H1 (cell line): ENCODE data around the gene CDKL4. TPM values are rescaled to one million over a fixed set of nuclear protein-coding genes. Genes with fewer than 3 reads are reported as not detected.

Experiments
- CTCF ChIA-PET: fragments of 300-600 bp; sonication (Branson Sonifier 250); formaldehyde crosslinking; loops from one replicate; lab custom pipeline; 2021; ENCODE audit not compliant: partially characterized antibody; lab: Charles Lee
- POLR2A ChIA-PET: fragments of 300-600 bp; sonication (Branson Sonifier 250); formaldehyde crosslinking; loops from one replicate; lab custom pipeline; 2021; ENCODE audit warnings: inconsistent platforms; ENCODE audit not compliant: partially characterized antibody; lab: Charles Lee
- DNase-seq, 2 experiments: peaks; one replicate each; pipeline versions ENCODE4 v3.0.0 to v3.0.0-alpha.2; 2010 to 2022; ENCODE audit warnings: low spot score in 2 of 2, low read depth in 1 of 2, mixed read lengths in 1 of 2
- FAIRE-seq: peaks from 2 replicates; lab custom pipeline; 2011; peaks lifted over from hg19 to GRCh38; lab: Jason Lieb, UNC
- H2AFZ ChIP-seq: 2 replicates; pipeline ENCODE4 v1.8.1; 2012; ENCODE audit warnings: low read length, inconsistent platforms
- H2AK5ac ChIP-seq: 2 replicates; pipeline ENCODE4 v1.6.1; 2013; ENCODE audit warnings: low read depth, low read length
- H2BK120ac ChIP-seq: replicated peaks from 2 replicates; pipeline ENCODE3; 2013; ENCODE audit warnings: low read depth, low read length, inconsistent platforms
- H2BK12ac ChIP-seq: 2 replicates; pipeline ENCODE4 v1.6.1; 2013; ENCODE audit warnings: low read depth, low read length
- H2BK15ac ChIP-seq: 2 replicates; pipeline ENCODE4 v1.6.1; 2013; ENCODE audit warnings: low read length
- H2BK20ac ChIP-seq: 2 replicates; pipeline ENCODE4 v1.6.1; 2013; ENCODE audit warnings: low read length
- H2BK5ac ChIP-seq: 2 replicates; pipeline ENCODE4 v1.6.1; 2013; ENCODE audit warnings: low read depth, low read length
- H3K14ac ChIP-seq: 2 replicates; pipeline ENCODE4 v1.6.1; 2013; ENCODE audit warnings: inconsistent platforms; ENCODE audit not compliant: insufficient read length
- H3K18ac ChIP-seq: 2 replicates; pipeline ENCODE4 v1.6.1; 2013; ENCODE audit warnings: low read length; ENCODE audit errors: extremely low read depth
- H3K23ac ChIP-seq: 2 replicates; pipeline ENCODE4 v1.6.1; 2013; ENCODE audit warnings: inconsistent platforms; ENCODE audit not compliant: insufficient read length
- H3K23me2 ChIP-seq: 2 replicates; pipeline ENCODE4 v1.6.1; 2013; ENCODE audit warnings: low read depth, low read length
- H3K27ac ChIP-seq: 2 replicates; pipeline ENCODE4 v1.6.1; 2011; ENCODE audit warnings: low read depth, low read length, inconsistent platforms
- H3K27me3 ChIP-seq, 4 experiments: replicated peaks in 1 of 4; 1 replicate in 1 of 4; 2 replicates in 3 of 4; pipeline versions ENCODE4 v1.6.1 to v1.8.1; 2011 to 2013; ENCODE audit warnings: low read length in 3 of 4, mild to moderate bottlenecking in 3 of 4, inconsistent platforms in 2 of 4, mixed read lengths in 2 of 4, moderate library complexity in 1 of 4; ENCODE audit not compliant: control insufficient read depth in 3 of 4, insufficient read depth in 3 of 4; ENCODE audit errors: extremely low read depth in 1 of 4
- H3K36me3 ChIP-seq, 4 experiments: 2 replicates each; pipeline versions ENCODE4 v1.6.1 to v1.8.1; 2011 to 2013; ENCODE audit warnings: mild to moderate bottlenecking in 4 of 4, low read length in 3 of 4, moderate library complexity in 2 of 4, control low read depth in 1 of 4, inconsistent platforms in 1 of 4; ENCODE audit not compliant: insufficient read depth in 4 of 4, control insufficient read depth in 2 of 4
- H3K4ac ChIP-seq: replicated peaks from 2 replicates; pipeline ENCODE3; 2013; ENCODE audit warnings: low read length, low read depth, mixed read lengths, inconsistent platforms; ENCODE audit not compliant: insufficient read length
- H3K4me1 ChIP-seq, 4 experiments: replicated peaks in 1 of 4; 1 replicate in 1 of 4; 2 replicates in 3 of 4; pipeline versions ENCODE4 v1.6.1 to v1.8.1; 2011 to 2013; ENCODE audit warnings: low read length in 3 of 4, inconsistent platforms in 2 of 4, mixed read lengths in 1 of 4; ENCODE audit not compliant: insufficient read depth in 4 of 4, control insufficient read depth in 3 of 4
- H3K4me2 ChIP-seq, 2 experiments: 2 replicates each; pipeline versions ENCODE4 v1.6.1 to v1.8.1; 2011 to 2013; ENCODE audit warnings: low read depth in 2 of 2, low read length in 2 of 2, control low read depth in 1 of 2, inconsistent platforms in 1 of 2, mild to moderate bottlenecking in 1 of 2; ENCODE audit not compliant: insufficient read depth in 1 of 2
- H3K4me3 ChIP-seq, 4 experiments: fragments of 200-600, 300-600 bp in 1 of 4; sonication (generic), shearing (Covaris generic), sonication (Bioruptor Twin) in 1 of 4; 2 replicates each; pipeline versions ENCODE4 v1.5.1 to v1.8.1; 2011 to 2016; ENCODE audit warnings: low read length in 4 of 4, low read depth in 3 of 4, control low read depth in 2 of 4, inconsistent platforms in 2 of 4, mild to moderate bottlenecking in 2 of 4, mixed read lengths in 1 of 4, moderate library complexity in 1 of 4; ENCODE audit not compliant: insufficient read depth in 2 of 4; ENCODE audit errors: extremely low read depth in 1 of 4
- H3K56ac ChIP-seq: replicated peaks from 2 replicates; pipeline ENCODE3; 2013; ENCODE audit warnings: low read depth, mild to moderate bottlenecking, mixed read lengths, low read length, inconsistent platforms; ENCODE audit not compliant: insufficient read length
- H3K79me1 ChIP-seq: 2 replicates; pipeline ENCODE4 v1.6.1; 2013; ENCODE audit warnings: low read depth, low read length, control low read depth
- H3K79me2 ChIP-seq, 2 experiments: 2 replicates each; pipeline versions ENCODE4 v1.6.1 to v1.8.1; 2012 to 2013; ENCODE audit warnings: low read length in 2 of 2, mild to moderate bottlenecking in 2 of 2, inconsistent platforms in 1 of 2; ENCODE audit not compliant: insufficient read depth in 2 of 2, control insufficient read depth in 1 of 2
- H3K9ac ChIP-seq, 4 experiments: replicated peaks in 1 of 4; 1 replicate in 1 of 4; 2 replicates in 3 of 4; pipeline versions ENCODE4 v1.6.1 to v1.8.1; 2011 to 2013; ENCODE audit warnings: low read depth in 3 of 4, low read length in 3 of 4, control low read depth in 2 of 4, mild to moderate bottlenecking in 2 of 4, moderate library complexity in 2 of 4, inconsistent platforms in 1 of 4; ENCODE audit errors: extremely low read depth in 1 of 4
- H3K9me3 ChIP-seq, 2 experiments: 2 replicates each; pipeline versions ENCODE4 v1.6.1 to v1.8.1; 2012 to 2013; ENCODE audit warnings: mild to moderate bottlenecking in 2 of 2, moderate library complexity in 2 of 2, control low read depth in 1 of 2, inconsistent platforms in 1 of 2, low read depth in 1 of 2, low read length in 1 of 2, mixed read lengths in 1 of 2; ENCODE audit not compliant: insufficient read depth in 2 of 2
- H4K20me1 ChIP-seq, 2 experiments: replicated peaks in 1 of 2; 2 replicates each; pipeline versions ENCODE3 to v1.8.1; 2011 to 2013; ENCODE audit warnings: inconsistent platforms in 2 of 2, low read length in 2 of 2, mild to moderate bottlenecking in 1 of 2; ENCODE audit not compliant: insufficient read depth in 2 of 2, control insufficient read depth in 1 of 2
- H4K5ac ChIP-seq: 2 replicates; pipeline ENCODE4 v1.6.1; 2013; ENCODE audit warnings: low read length, low read depth, mixed read lengths, inconsistent platforms; ENCODE audit not compliant: insufficient read length
- H4K8ac ChIP-seq: 2 replicates; pipeline ENCODE4 v1.8.0; 2013; ENCODE audit warnings: mild to moderate bottlenecking, moderate library complexity, low read length, inconsistent platforms; ENCODE audit not compliant: insufficient read depth; ENCODE audit errors: extremely low read depth
- H4K91ac ChIP-seq: replicated peaks from 2 replicates; pipeline ENCODE3; 2013; ENCODE audit warnings: low read length, mixed read lengths, inconsistent platforms; ENCODE audit not compliant: insufficient read length
- CEBPB ChIP-seq: IDR thresholded peaks from 2 replicates; pipeline ENCODE4 v1.6.1; 2012; ENCODE audit warnings: low read depth, low read length
- SIRT6 ChIP-seq: IDR thresholded peaks from one replicate; pipeline ENCODE4 v1.7.1; 2012; ENCODE audit warnings: low read length, inconsistent platforms
- WGBS, 2 experiments: shearing (Covaris generic) in 1 of 2; methylation state at CpG; one replicate each; pipeline versions ENCODE4 v1.1.6 to v1.1.7; 2013 to 2015; ENCODE audit warnings: low lambda C conversion rate in 2 of 2, mixed read lengths in 2 of 2, inconsistent platforms in 1 of 2, low coverage in 1 of 2, missing lambda C conversion rate in 1 of 2; ENCODE audit not compliant: insufficient replicate concordance in 2 of 2, insufficient coverage in 1 of 2, insufficient read length in 1 of 2; ENCODE audit errors: extremely low coverage in 1 of 2, missing lambda C conversion rate in 1 of 2; 5-methylcytosine and 5-hydroxymethylcytosine counted together
- polyA plus RNA-seq, 7 experiments: library from polyadenylated mRNA; depleted of rRNA in 3 of 7; stranded (reverse) in 5 of 7; unstranded in 2 of 7; fragments of >200 nt in 5 of 7; fragments of 200-250 nt in 2 of 7; gene quantifications; 1 replicate in 5 of 7; 2 replicates in 1 of 7; 4 replicates in 1 of 7; pipeline versions ENCODE4 v1.2.1 to v1.2.3, GENCODE V29; 2011 to 2013; ENCODE audit warnings: missing spikeins in 2 of 7, mixed read lengths in 2 of 7
- total RNA-seq: library from RNA; stranded (reverse); fragmentation: NEBNext Ultra II Directional; extraction: Animal tissue kit (Norgen Biotek cat#: 25700); gene quantifications from 2 replicates; pipeline ENCODE4 v1.2.1, GENCODE V29; 2021

The CDKL4 gene
- total and polyA plus RNA-seq, 2 of the 8 experiments (the other 6 are each of a cell fraction or from before 2014, with no cell fraction given): not detected

DNA sequence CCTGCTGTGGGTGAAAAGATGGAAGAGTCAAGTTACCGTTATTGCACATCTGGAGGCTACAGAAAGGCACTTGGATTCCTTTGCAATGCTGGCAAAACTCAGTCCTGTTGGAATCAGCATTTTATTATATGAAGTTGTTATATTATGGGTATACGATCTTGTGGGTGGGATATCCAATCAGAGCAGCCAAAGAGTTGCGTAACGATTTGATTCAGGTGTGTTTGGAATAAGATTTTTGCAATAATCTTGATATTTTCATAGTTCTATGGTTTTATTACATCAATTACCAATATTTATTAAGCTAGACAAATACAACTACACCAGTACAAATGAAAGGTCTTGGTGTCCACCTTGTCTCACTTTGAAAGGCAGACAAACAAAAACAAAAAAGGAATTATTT lies 65.0 kb downstream of the CDKL4 start:
- H3K14ac ChIP-seq: no peak overlapping the region
- CTCF ChIA-PET: interaction anchor here (0.6 to 1.7 kb wide), 6 partner anchors 13 to 338 kb away, joined by 3 to 5 read pairs (median 4); no protein-coding TSS in a partner anchor
- no peaks in the 10 kb centered on the region for H3K27me3 ChIP-seq
- POLR2A ChIA-PET: interaction anchor here (1.2 kb wide), 1 partner anchor 59 kb away, joined by 3 read pairs; no protein-coding TSS in a partner anchor
- H4K8ac ChIP-seq: no peak overlapping the region
- H3K79me2 ChIP-seq: no peaks in the 10 kb centered on the region
- no peak overlapping the region for H3K23ac ChIP-seq
- no peak overlapping the region for H2BK12ac ChIP-seq
- no peak overlapping the region for H3K56ac ChIP-seq
- no peak overlapping the region for H4K91ac ChIP-seq
- no peak overlapping the region for H3K4ac ChIP-seq
- DNase-seq: no peak
- TF ChIP-seq CEBPB (peak; percentile 76; the same call in 1 of the 2 replicates), SIRT6 (no peak)
- no peaks in the 10 kb centered on the region for H3K23me2 ChIP-seq
- no peaks in the 10 kb centered on the region for H3K79me1 ChIP-seq
- no peaks in the 10 kb centered on the region for H4K20me1 ChIP-seq
- no peaks in the 10 kb centered on the region for H3K9me3 ChIP-seq
- no peak overlapping the region for H2AK5ac ChIP-seq
- H2BK120ac ChIP-seq: no peak overlapping the region
- H3K18ac ChIP-seq: no peak overlapping the region
- no peak overlapping the region for H2BK20ac ChIP-seq
- H3K27ac ChIP-seq: no peak overlapping the region
- H3K9ac ChIP-seq: no peak overlapping the region
- FAIRE-seq: no peak
- 93% methylated on average over 4 of the region's 4 CpGs; no CpG with 5 or more reads in 1 of the 2 experiments for WGBS, 2 experiments
- H2BK15ac ChIP-seq: no peak overlapping the region
- no peak overlapping the region for H2AFZ ChIP-seq
- H3K4me3 ChIP-seq: no peak overlapping the region
- H3K4me1 ChIP-seq: peaks cover 0 to 4% (median 0%) of the 10 kb centered on the region in 4 experiments; a peak in 1 of 7 replicates
- H3K4me2 ChIP-seq: no peak overlapping the region
- no peak overlapping the region for H2BK5ac ChIP-seq
- no peaks in the 10 kb centered on the region for H3K36me3 ChIP-seq
- no peak overlapping the region for H4K5ac ChIP-seq
